ENCODE measurements around the gene DAGLB.
"Not testable (repeated sequence)": the region's sequence is repeated elsewhere in the genome, so short reads cannot be mapped to it uniquely, and the experiment has no call there.

DAGLB gene

DNA sequence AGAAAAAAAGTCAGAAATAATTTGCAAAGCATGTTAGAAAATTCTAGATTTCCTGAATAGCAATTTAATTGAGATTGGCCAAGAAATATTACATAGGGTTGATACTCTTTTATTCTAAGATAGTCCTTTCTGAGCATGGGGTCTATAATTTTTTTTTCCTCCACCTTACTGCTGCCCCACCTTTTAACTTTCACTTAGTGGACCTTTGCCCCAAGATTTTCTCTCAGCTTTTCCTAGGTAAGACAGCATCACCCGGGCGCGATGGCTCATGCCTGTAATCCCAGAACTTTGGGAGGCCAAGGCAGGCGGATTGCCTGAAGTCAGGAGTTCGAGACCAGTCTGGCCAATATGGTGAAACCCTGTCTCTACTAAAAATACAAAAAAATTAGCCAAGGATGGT, 69.2 kb downstream of the DAGLB start:
- DNase-seq (ENCODE audit: low read depth in 1 of 2, low spot score in 1 of 2) = not testable (repeated sequence)

DNA sequence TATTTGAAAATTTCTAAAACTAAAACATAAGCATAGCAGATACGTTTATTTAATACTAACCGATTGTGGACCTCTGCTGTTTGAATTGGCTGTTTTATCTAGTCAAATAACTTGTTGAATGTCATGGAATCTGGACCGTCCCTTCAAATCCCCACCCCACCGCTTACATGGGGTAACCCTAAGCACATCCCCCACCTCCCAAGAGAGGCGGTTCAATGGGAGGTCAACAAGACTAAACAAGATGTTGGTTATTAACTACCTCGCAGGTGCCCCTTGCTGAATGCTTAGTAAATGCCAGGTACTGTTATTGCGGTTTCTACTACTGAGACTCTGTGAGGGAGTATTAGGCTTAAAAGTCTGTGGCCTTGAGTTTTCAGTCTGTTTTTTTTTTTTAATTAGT, 70.9 kb downstream of the DAGLB start:
- no peak for DNase-seq (ENCODE audit: low read depth in 1 of 2, low spot score in 1 of 2)

DNA sequence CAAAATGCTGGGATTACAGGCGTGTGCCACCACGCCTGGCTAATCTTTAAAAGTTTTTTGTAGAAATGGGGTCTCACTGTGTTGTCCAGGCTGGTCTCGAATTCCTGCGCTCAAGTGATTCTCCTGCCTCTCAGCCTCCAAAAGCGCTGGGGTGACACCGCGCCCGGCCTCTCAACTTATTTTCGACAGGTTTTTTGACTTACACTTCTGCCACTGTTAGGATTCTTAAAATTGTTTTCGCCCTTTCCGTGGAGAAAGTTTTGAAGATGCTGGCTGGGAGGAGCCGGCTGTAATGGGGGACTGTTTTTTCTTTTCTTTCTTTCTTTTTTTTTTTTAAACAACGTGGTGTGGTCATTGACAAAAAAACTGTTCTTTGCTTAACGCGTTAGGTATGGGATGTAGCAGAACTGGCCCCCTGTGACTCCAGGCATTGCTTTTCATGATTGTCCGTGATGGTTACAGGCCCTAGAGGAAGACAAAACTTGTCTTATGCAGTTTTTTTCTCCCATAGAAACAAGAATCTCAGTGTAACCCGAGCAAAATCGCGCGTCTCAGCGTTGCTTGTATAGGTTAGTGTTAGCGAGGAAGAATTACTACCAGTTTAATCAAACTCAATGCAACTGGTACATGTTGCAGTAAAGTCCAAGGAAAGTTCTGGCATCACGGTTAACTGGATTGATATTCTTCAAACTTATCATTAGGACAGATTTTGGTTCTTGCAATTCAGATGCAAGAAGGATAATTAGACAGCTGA, 72.2 kb downstream of the DAGLB start:
- DNase-seq (ENCODE audit: low read depth in 1 of 2, low spot score in 1 of 2) = no peak

DNA sequence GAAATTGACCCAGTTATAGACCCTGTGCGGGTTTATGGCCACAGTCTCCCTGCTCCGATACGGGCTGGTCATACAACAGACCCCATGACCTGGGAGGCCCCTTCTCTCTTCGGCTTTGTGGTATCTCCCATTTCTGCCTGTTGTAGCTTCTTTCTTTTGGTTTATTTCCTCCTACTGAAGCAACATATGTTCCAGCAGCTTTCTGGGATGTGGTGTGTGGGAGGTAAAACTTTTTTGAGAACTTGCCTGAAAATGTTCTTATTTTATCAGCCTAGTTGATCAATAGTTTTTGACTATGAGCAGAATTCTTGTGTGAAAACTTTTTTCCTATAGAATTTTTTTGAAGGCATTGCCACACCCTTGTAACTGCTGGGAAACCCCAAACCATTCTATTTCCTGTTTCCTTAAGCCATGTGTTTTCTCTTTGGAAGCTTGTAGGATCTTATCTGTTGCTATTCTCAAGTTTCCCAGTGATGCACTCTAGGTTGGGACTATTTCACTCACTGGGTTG, 80.0 kb downstream of the DAGLB start:
- DNase-seq (ENCODE audit: low read depth in 1 of 2, low spot score in 1 of 2) = no peak

DNA sequence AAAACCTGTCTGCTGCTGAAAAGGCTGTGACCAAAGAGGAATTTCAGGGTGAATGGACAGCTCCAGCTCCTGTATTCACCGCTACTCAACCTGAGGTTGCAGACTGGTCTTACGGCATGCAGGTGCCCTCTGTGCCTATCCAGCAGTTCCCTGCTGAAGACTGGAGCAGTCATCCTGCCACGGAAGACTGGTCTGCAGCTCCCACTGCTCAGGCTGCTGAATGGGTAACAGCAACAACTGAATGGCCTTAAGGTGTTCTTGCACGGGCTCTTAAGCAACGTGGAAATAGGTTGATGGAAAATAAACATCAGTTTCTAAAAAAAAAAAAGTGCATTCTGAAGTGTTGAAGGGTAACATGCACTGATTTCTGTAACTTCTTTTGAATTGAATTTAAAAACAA, 82.3 kb downstream of the DAGLB start:
- DNase-seq (ENCODE audit: low read depth in 1 of 2, low spot score in 1 of 2) = no peak

DNA sequence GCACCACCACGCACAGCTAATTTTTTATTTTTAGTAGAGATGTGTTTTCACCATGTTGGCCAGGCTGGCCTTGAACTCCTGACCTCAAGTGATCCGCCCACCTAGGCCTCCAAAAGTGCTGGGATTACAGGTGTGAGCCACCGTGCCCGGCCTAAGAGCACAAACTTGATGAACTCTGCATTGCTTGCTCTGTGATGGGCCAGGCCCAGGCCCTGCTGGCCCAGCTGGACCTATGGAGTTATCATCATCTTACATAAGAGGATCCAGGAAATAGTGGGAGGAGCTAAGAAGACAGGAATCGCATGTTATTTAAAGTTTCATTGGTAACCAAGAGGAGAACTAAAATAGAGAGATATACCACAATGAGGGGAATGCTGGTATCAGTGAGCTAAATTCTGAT, 86.9 kb downstream of the DAGLB start:
- no peak for DNase-seq (ENCODE audit: low read depth in 1 of 2, low spot score in 1 of 2)

DNA sequence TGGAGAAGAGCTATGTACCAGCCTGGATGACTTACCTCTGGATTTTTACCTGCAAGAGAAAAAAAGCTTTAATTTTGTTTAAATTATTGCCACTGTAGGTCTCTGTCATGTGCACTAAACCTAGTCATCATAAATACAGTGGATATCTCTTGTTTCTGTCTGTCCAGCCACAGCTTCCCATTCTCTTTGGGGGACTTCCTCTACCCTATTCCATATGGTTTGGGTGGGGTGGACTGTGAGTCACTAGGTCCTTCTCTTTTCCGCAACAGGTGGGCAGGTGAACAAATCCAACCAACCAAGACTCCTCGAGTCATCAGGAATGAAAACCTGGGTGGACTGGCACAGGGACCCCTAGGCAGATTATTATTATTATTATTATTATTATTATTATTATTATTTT, 88.0 kb downstream of the DAGLB start:
- DNase-seq (ENCODE audit: low read depth in 1 of 2, low spot score in 1 of 2) = no peak
